Esophagus muscularis mucosa (tissue), 4 donors: ENCODE measurements around the gene CAMK2N2.

Experiments used
- EP300 ChIP-seq: sonication (generic); formaldehyde crosslinking; IDR thresholded peaks from one replicate; pipeline ENCODE4 v1.6.1; 2017; ENCODE audit warnings: antibody characterized with exemption
- POLR2A ChIP-seq: fragments of 450-650 bp; IDR thresholded peaks from one replicate; pipeline ENCODE4 v1.6.1; 2017; ENCODE audit warnings: antibody characterized with exemption, moderate library complexity, mild to moderate bottlenecking, low read depth
- POLR2AphosphoS5 ChIP-seq, 2 donors: sonication (generic); formaldehyde crosslinking; IDR thresholded peaks; one replicate each; pipeline ENCODE4 v1.6.1; 2017; ENCODE audit warnings: antibody characterized with exemption in 2 of 2
- TF ChIP-seq, protein P1 (sequence below), 3 experiments: fragments of 200-600 bp in 2 of 3; fragments of 450-650 bp in 1 of 3; sonication (generic) in 2 of 3; IDR thresholded peaks; one replicate each; pipeline ENCODE4 v1.5.1; 2017 to 2019; ENCODE audit warnings: antibody characterized with exemption in 3 of 3, mild to moderate bottlenecking in 2 of 3, moderate library complexity in 1 of 3

- TF ChIP-seq EP300 = no peak
- TF ChIP-seq POLR2AphosphoS5 (IDR thresholded peaks at IDR 0.05) = no peak
- TF ChIP-seq, protein P1, sequence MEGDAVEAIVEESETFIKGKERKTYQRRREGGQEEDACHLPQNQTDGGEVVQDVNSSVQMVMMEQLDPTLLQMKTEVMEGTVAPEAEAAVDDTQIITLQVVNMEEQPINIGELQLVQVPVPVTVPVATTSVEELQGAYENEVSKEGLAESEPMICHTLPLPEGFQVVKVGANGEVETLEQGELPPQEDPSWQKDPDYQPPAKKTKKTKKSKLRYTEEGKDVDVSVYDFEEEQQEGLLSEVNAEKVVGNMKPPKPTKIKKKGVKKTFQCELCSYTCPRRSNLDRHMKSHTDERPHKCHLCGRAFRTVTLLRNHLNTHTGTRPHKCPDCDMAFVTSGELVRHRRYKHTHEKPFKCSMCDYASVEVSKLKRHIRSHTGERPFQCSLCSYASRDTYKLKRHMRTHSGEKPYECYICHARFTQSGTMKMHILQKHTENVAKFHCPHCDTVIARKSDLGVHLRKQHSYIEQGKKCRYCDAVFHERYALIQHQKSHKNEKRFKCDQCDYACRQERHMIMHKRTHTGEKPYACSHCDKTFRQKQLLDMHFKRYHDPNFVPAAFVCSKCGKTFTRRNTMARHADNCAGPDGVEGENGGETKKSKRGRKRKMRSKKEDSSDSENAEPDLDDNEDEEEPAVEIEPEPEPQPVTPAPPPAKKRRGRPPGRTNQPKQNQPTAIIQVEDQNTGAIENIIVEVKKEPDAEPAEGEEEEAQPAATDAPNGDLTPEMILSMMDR (IDR thresholded peaks at IDR 0.05) = no peak
- no peak for TF ChIP-seq POLR2A
Measured at GRCh38 chr3:184258926-184259325, 2.4 kb downstream of the CAMK2N2 start.
